HG02759 (cell line): ENCODE results near the gene NPC1.
"Not testable (repeated sequence)": the region's sequence is repeated elsewhere in the genome, so short reads cannot be mapped to it uniquely, and the experiment has no call there.

Experiments
- ATAC-seq: cut with Tn5 transposase; IDR thresholded peaks from one replicate; pipeline ENCODE4 v1.9.1; 2021; ENCODE audit warnings: mild to moderate bottlenecking, moderate library complexity; ENCODE audit not compliant: unreplicated experiment

The NPC1 gene

DNA sequence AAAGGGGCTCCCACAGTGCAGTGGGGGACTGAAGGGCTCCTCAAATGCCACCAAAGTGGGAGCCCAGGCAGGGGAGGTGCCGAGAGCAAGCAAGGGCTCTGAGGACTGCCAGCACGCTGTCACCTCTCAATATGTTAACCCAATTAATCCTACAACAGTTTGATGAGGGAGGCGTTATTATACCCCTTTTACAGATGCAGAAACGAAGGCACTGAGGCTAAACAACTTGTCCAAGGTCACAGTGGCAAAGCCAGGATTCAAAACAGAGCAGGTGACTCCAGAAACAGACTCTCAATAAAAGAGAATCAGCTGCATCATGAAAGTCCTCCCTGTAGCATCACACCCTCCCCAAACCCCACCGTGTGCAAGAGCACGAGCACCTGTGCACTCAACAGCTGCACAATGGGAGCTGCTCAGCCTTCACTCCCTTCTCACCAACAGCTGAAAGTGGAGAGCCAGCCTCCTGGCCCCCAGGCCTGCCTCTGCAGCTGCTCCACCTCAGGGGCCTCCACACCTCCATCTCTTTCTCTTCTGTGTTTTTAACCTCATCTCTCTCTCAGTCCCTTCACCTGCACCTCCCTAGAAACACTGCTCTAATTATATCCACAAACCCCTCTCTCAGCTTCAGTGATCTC is 8.1 kb downstream of the NPC1 start:
- ATAC-seq: no peak

DNA sequence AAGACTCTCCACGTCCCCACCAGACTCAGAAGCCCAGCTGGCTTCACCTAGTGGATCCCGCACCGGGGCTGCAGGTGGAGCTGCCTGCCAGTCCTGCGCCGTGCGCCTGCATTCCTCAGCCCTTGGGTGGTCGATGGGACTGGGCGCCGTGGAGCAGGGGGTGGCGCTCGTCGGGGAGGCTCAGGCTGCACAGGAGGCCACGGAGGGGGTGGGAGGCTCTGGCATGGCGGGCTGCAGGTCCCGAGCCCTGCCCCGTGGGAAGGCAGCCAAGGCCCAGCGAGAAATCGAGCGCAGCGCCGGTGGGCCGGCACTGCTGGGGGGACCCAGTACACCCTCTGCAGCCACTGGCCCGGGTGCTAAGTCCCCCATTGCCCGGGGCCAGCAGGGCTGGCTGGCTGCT is 8.8 kb downstream of the NPC1 start:
- not testable (repeated sequence) for ATAC-seq

DNA sequence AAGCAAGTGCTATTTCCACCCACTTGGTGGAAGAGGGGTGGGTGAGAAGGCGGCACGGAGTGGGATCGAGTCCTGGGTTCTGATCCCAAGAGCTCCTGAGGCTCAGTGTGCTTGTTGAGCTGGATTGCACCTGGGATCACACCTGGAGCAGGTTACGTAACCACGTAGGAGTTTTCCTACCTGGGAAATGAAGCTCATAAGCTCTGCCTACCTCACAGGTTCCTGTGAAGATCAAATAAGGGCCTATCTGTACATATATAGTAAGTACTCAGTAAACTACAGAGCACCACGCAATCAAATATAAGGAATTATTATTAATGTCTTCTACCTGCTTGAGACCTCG is 11.0 kb downstream of the NPC1 start:
- no peak for ATAC-seq

DNA sequence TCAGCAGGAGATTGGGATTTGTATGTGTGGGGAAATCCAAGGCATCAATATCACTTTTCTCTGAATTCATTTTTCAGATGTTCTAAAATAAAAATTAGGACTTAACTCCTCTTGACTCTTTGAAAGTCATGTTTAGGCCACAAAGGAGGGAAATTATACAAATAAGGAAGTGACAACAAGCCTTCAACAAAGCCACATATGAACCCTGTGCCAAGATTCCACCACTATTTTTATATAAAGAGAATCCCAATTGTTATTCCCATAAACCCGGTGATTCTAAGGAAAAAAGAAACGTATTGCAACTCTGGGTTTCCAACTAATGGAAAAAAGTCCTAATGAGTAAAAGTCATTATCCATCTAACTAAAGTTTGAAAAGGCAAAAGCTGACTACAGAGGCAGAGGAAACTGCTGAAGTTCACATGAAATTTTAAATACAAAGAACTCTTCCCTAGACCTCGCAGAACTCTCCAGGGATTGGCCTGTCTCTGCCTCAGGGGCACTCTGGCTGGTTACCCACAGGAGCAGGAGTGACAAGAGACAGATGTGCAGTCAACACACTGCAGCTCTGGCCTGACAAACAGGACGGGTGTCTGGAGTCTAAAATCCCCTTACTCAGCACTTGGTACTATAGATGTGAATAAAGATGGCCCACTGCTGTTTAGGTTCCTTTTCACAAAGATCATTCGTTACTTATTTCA is 11.5 kb downstream of the NPC1 start:
- no peak for ATAC-seq

DNA sequence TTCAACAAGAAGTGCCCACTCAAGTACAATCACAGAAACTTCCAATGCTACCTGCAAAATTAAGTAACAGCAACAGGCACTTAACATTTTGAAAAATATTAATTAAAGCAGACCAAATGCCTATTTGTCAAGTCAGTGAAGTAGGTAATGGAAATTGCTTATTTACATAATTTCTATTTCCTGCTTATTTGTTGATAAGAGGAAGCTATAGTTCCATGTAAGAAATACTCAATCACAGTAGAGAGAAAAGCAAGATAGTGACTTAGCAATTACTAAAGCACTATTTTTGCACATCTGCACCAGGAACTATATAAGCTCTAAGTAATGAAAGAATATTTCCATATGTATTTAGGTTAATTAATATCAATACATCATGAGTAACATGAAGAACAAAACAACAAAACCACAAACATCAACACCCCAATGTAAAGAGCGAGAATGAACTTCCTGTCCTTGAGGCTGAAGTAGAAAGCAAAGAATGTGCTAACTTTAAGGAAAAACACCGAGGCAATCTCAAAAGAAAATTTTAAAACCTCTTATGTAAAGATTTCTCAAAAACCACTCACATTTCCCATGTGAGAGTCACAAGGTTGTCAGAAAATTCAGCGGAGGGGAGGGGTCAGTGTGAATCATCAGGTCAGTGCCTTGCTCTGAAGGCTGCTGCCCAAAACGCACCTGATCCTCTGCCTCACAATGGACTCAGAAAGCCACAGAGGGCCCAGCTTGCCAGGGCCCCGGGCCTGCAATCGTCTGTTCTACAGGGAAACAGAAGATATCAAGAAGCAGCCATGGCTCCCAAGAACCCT is 12.5 kb downstream of the NPC1 start:
- no peak for ATAC-seq

DNA sequence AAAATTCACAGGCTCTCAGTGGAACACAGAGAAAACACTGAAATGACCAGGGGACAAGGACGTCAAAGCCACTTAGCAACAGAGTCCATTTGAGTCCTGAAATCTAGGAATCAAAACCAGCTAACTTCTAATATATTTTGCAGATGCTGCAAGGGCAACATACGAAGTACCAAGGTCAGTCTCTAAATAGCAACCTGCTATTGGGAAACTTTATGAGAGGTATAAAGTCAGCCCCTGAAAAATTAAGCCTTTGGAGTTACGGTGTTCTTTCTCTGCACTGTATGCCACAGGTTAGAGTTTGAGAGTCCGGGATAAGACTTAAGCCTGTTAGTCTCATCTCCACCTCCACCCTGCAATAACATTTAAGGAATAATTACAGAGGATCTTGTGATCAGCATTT is 13.3 kb downstream of the NPC1 start:
- no peak for ATAC-seq

DNA sequence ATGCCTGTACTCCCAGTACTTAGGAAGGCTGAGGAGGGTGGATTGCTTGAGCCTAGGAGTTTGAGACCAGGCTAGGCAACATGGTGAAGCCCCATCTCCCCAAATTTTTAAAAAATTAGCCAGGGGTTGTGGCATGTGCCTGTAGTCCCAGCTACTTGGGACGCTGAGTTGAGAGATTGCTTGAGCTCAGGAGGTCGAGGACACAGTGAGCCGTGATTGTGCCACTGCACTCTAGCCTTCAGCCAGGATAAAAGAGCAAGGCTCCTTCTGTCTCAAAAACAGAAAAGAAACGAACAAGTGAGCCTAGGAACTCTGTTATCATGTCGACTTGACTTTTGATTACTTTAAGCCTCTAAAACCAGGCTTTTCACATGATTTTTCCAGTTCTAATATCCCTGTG is 13.7 kb downstream of the NPC1 start:
- ATAC-seq: no peak

DNA sequence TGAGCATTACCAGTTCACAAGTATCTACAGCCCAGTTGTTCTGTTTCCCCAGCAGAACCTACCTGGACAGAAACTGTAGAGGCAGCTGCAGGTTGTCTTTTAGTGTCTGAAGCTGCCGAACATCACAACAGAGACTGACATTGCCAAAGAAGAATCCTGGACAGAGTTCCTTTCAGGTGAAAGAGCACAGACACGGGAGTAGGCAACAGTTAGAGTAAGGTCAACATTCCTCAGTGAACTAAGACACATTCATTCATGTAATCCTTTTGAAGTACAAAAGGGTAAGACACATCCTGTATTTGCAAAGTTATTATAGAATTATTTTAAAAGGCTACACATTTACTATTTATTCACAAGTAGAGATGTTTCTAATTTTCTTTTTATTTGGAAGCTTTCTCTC is 14.3 kb downstream of the NPC1 start:
- ATAC-seq: no peak

DNA sequence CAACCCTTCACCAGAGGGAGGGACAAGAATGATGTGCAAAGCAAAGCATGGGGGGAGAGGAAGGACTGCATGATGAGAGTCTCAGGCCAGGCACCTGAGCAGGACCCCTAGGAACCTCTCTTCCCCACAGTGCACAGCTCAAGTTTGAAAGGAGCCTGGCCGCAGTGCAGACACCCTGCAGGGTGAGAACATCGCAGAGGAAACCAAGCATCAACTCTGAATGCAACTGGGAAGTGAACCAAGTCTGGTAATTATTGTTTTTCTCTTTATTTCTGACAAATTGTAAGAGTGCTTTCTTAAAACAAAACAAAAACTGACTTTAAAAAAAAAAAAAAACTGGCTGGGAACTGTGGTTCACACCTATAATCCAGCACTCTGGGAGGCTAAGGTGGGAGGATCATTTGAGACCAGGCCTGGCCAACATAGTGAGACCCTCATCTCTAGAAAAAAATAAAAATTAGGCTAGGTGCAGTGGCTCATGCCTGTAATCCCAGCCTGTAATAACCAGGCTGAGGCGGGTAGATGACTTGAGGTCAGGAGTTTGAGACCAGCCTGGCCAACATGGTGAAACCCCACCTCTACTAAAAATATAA is 15.3 kb downstream of the NPC1 start:
- no peak for ATAC-seq

DNA sequence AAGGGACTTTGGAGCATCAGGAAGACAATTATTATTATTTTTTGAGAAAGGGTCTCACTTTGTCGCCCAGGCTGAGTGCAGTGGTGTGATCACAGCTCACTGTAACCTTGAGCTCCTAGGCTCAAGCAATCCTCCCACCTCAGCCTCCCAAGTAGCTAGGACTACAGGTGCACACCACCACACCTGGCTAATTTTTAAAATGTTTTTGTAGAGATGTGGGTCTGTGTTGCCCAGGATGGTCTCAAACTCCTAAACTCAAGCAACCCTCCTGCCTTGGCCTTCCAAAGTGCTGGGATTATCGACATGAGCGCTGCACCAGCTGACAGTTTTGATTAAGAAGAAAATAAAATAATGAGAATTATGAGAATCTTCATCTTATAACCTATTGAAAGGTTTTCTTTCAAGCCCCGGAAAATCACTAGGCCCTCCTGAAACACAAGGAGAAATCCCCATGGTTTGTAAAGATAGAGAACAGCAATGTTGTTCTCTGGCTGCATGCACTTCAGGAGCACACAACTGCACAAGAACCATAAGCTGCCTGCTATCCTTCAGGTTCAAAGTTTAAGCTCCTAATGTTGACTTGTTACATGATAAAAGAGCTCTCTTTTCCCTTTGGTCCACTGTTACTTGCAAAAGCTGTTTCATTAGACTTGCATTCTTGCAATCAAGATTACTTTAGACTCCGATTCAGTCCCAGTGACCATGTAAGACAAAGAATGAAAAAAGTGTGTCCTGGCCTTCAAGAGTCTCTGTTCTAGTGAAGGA is 16.8 kb downstream of the NPC1 start:
- ATAC-seq: no peak

DNA sequence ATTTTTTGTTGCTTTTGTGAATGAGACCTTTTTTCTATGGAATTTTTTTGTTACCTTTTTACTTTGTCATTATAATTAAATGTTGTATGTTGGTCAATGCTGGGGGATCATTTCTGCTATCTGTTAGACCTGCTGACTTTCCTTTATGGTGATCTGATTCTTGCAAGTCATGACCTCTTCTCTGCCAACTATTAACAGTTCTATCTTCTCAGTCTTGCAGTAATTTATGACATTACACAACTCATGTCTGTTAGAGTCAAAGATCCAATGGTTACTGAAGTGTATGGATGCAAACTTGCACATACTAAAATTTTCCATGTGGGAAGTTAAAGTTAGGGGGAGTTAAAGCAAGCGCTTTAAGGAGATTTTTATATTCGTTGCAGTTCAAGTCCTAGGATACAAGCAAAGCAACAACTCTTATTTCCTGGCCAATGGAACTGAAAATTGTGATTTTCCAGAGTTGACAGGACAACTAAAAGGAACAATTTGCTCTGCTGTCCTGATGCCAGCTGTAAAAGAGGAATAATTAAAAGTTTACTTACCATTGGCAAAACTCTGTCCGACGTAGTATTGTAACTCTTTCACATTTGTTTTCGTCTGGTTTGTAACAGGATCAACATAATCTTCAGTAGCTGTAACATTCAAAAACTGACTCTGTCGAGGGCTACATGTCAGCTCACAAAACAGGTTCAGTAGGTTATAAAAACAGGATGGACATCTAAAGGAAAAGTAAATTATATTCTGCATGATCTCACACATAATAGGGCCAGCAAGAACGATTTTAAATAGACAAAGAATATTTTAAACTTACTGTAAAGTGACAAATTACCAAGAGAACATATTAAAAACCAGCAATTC is 17.8 kb downstream of the NPC1 start:
- ATAC-seq: no peak

DNA sequence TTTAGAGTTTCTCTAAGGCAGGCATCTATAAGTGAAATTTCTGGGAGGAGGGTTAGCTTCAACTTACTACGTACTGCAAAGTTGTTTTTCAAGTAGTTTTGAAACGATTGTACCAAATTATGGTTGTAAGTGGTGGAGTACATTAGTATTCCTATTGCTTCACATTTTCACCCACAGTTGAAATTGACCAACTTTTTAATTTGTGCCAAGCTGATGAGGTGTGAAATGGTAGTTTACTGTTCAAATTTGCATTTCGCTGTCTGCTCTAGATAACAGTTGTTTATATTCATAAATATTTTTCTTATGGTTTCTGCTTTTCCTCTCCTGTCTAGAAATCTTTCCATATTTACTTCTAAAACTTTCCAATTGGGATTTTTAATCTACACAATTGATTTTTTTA is 18.6 kb downstream of the NPC1 start:
- no peak for ATAC-seq

DNA sequence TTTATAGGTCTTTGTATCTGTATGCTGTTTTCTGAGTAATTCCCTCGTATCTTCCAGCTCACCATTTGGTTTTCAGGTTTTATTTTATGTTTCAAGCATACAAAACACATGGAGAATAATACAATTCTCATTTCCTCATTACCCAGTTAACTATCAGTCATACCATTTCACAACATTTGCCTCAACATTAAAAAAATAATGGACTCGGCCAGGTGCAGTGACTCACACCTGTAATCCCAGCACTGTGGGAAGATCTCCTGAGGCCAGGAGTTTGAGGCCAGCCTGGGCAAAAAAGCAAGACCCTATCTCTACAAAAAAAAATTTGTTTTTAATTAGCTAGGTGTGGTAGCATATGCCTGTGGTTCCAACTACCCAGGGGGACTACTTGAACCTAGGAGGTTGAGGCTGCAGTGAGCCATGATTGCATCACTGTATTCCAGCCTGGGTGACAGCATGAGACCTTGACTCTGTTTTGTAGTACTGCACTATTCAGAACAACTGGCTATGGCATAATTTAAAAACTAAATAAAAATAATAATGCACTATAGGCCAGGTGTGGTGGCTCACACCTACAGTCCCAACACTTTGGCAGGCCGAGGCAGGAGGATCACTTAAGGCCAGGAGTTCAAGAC is 20.3 kb downstream of the NPC1 start:
- no peak for ATAC-seq

DNA sequence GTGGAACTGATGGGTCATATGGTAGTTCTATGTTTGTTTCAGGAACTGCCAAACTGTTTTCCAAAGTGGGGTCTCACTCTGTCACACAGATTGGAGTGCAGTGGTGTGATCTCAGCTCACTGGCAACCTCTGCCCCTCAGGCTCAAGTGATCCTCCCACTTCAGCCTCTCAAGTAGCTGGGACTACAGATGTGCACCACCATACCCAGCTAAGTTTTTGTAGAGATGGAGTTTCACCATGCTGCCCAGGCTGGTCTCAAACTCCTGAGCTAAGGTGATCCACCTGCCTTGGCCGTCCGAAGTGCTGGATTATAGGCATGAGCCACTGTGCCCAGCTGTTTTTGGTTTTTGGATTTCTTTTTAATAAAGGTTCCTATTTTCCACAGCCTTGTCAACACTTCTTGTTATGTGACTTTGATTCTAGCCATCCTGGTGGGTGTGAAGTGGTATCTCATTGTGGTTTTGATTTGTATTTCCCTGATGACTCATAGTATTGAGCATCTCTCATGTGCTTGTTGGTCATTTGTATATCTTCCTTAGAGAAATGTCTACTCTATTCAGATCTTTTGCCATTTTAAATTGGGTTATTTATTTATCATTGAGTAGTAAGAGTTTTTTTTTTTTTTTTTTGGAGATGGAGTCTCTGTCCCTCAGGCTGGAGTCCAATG is 22.8 kb downstream of the NPC1 start:
- ATAC-seq: no peak

DNA sequence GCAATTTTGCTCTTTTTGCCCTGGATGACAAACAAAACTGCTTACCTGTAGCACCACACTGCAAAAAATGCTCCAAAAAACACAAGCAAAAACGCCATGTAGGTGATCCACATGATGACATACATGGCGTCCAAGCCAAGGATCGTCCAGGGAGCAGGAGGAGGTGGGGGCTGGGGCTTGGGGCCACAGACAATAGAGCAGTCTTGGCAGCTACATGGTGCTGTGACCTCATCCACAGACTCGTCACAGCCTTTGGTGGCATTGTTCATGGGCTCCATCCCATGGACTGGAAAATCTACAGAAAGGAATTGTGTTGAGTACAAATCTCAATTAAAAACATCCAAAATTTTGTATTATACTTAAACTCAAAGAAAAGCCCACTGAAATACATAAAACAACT is 26.1 kb downstream of the NPC1 start:
- no peak for ATAC-seq

DNA sequence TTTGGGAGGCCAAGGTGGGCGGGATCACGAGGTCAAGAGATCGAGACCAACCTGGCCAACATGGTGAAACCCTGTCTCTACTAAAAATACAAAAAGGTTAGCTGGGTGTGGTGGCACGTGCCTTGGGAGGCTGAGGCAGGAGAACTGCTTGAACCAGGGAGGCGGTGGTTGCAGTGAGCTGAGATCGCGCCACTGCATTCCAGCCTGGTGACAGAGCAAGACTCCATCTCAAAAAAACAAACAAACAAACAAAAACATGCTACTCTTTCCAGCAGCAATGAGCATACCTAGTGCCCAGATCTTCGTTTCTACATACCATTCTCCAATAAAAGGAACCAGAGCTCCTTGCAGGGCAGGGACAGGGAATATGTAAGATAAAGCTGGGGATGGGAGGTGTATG is 28.8 kb downstream of the NPC1 start:
- ATAC-seq: not testable (repeated sequence)

DNA sequence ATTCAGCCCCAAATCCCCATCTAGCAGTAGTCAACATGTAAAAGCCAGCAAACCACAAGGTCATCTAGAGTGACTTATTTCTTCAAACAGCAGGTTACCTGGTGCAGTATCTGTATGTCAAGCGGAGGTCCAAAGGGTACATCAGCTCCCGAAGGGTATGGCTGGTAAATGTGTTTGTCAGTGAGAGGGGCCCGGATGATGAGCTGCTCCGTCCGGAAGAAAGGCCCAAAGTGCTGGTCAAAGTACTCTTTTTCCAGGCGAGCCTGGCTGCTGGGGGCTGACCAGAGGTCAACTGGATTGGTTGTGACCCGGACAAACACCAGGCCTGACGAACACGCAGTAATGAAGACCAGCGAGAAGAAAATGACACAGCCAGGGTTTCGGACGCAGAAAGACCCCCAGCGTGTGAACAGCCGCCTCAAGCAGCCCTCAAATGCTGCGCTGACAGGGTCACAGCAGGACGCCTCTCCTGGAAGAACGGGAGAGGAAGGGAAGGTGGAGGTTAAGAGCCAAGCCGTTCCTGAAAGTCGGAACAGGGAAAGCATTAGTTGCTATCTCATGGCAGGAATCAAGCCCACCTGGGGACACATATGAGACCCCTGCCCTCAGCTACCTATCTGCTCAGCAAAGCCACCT is 30.0 kb downstream of the NPC1 start:
- ATAC-seq: no peak

DNA sequence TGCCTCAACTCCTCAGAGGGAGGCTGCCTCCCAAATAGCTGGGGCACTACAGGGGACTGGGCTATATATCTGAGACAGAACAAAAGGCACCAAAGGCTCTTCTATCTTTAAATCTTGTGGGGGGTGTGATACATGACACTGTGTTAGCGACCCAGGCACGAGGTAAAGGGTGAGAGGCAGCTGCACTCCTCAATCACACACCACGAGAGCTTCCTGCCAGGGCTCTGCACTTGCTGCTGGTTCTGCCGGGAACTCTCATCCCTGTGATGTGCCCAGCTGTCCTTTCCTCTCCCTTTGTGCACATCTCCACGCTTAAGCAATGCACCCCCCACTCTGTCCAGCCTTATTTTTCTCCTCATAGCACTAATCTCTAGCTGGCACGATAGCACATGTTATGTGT is 32.4 kb downstream of the NPC1 start:
- no peak for ATAC-seq

DNA sequence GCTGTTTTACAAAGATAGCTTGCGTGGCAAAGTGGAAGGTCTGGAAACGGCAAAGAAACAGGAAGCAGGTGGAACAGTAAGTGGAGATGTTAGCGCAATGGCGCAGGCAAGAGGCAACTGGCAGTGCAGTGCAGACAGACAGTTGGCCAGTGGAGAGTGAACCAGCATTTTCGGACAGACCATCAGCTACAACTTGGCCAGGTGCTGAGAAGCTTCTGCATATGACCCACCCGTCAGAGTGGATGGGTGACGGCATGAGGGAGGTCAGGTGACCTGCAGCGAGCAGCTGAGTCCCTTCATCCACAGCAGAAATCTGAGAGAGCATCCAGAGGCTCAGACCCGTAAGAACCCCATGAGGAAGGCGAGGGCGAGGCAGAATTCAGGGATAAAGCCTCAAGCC is 33.8 kb downstream of the NPC1 start:
- no peak for ATAC-seq
